Adrenal gland (tissue), 5 donors: ENCODE results near the gene MORF4L2.

Experiments used
- CTCF ChIP-seq, 6 experiments: fragments of 450-650 bp in 4 of 6; fragments of 200-600 bp in 2 of 6; sonication (generic) in 1 of 6; IDR thresholded peaks; 1 replicate in 5 of 6; 2 replicates in 1 of 6; pipeline versions ENCODE4 v1.5.1 to v1.8.0; 2016 to 2021; ENCODE audit warnings: antibody characterized with exemption in 6 of 6, mild to moderate bottlenecking in 2 of 6, moderate library complexity in 1 of 6
- POLR2A ChIP-seq, 2 donors: fragments of 450-650 bp; IDR thresholded peaks; one replicate each; pipeline ENCODE4 v1.6.1; 2017; ENCODE audit warnings: antibody characterized with exemption in 2 of 2, mild to moderate bottlenecking in 2 of 2, moderate library complexity in 1 of 2
- donor health status: DM: no; HTN: no; CAD: no.

DNA sequence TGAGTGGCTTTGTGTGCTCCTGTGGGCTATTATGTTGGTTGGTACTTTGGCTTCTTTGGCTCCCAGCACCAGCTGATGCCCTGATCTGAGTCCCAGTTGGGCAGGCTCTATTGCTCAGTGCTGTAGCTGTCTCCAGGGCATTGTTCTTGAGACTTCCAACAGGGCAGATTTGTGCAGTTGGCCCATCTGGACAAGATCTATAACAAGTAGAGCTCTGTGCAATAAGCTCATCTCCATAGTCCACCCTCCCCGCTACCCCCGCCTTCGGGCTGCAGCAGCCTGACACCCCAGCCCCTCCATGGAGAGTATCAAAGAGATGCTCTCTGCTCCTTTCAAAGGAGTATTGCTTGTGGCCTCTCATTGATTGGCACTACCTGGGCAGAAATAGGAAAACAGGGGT lies 18.4 kb upstream of the MORF4L2 start:
- TF ChIP-seq POLR2A (IDR thresholded peaks at IDR 0.05) = no peak
- no peak for TF ChIP-seq CTCF (IDR thresholded peaks at IDR 0.05)
